ENCODE results near the gene CFAP410.

CFAP410 gene

DNA sequence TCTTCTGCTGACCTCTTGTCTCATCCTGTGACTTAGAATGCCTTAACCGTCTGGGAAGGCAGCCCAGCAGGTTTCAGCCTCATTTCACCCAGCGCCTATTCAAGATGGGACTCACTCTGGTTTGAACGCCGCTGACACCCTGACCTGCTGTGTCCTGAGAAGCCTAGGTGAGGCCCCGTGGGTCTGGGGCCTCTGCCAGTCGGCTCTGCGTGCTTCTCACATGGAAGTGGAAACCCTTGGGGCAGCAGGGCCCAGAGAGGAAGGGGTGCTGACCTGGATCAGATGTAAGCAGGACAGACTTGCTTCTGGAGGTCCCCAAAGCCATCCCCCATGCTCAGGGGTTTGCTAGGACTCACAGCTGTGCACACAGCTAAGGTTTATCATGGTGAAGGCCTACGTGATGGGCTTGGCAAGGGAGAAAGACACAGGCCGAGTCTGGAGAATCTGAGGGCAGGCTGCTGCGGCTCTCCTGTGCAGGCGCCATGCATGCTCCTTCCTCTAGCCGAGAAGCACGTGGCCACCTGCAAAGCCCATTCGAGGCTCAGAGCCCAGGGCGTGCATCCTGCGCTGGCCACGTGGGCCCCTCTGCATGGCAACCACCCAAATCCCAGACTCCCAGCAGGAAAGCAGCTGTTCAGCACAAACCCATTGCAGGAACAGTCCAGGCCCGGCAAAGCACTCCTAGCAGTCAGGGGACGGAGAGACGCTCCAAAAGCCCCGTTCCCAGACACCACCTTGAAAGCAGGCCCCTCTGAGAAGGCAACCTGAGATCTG lies 18.1 kb upstream of the CFAP410 start:
- Histone ChIP-seq H3K27ac (ENCODE audit: low read depth, low read length, poor library complexity, severe bottlenecking) (no peak overlapping the region), H3K27me3 (ENCODE audit: insufficient read depth, low read length) (no peaks in the 10 kb centered on the region), H4K20me1 (ENCODE audit: insufficient read depth, low read length) (no peaks in the 10 kb centered on the region), H3K4me1 (ENCODE audit: insufficient read depth, low read length, severe bottlenecking) (no peaks in the 10 kb centered on the region), H2AFZ (ENCODE audit: low read length) (no peak overlapping the region), H3K4me3 (ENCODE audit: low read depth, low read length, poor library complexity, severe bottlenecking) (no peak overlapping the region), H3K36me3 (ENCODE audit: insufficient read depth, low read length) (no peaks in the 10 kb centered on the region), H3K79me2 (ENCODE audit: insufficient read depth, low read length) (no peaks in the 10 kb centered on the region), H3K4me2 (ENCODE audit: low read length) (no peak overlapping the region), H3K9me3 (ENCODE audit: low read length) (no peaks in the 10 kb centered on the region), H3F3A (ENCODE audit: insufficient read depth, low read length) (no peaks in the 10 kb centered on the region), H3K9me2 (ENCODE audit: low read depth, low read length) (no peaks in the 10 kb centered on the region), H3K9ac (ENCODE audit: low read length) (no peak overlapping the region)
- TF ChIP-seq EZH2 (IDR thresholded peaks at IDR 0.05; ENCODE audit: borderline replicate concordance, low read length): no peak
- TF ChIP-seq, protein P1, sequence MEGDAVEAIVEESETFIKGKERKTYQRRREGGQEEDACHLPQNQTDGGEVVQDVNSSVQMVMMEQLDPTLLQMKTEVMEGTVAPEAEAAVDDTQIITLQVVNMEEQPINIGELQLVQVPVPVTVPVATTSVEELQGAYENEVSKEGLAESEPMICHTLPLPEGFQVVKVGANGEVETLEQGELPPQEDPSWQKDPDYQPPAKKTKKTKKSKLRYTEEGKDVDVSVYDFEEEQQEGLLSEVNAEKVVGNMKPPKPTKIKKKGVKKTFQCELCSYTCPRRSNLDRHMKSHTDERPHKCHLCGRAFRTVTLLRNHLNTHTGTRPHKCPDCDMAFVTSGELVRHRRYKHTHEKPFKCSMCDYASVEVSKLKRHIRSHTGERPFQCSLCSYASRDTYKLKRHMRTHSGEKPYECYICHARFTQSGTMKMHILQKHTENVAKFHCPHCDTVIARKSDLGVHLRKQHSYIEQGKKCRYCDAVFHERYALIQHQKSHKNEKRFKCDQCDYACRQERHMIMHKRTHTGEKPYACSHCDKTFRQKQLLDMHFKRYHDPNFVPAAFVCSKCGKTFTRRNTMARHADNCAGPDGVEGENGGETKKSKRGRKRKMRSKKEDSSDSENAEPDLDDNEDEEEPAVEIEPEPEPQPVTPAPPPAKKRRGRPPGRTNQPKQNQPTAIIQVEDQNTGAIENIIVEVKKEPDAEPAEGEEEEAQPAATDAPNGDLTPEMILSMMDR (IDR thresholded peaks at IDR 0.05; ENCODE audit: low read length): no peak

GRCh38 chr21:44356636-44357035 lies 17.4 kb upstream of the CFAP410 start:
- Histone ChIP-seq H3K36me3 (ENCODE audit: insufficient read depth, low read length) (no peaks in the 10 kb centered on the region), H4K20me1 (ENCODE audit: insufficient read depth, low read length) (no peaks in the 10 kb centered on the region), H3K27ac (ENCODE audit: low read depth, low read length, poor library complexity, severe bottlenecking) (no peak overlapping the region), H3K9ac (ENCODE audit: low read length) (no peak overlapping the region), H3K4me1 (ENCODE audit: insufficient read depth, low read length, severe bottlenecking) (no peaks in the 10 kb centered on the region), H3K79me2 (ENCODE audit: insufficient read depth, low read length) (no peaks in the 10 kb centered on the region), H3K9me2 (ENCODE audit: low read depth, low read length) (no peaks in the 10 kb centered on the region), H3F3A (ENCODE audit: insufficient read depth, low read length) (no peaks in the 10 kb centered on the region), H3K9me3 (ENCODE audit: low read length) (no peaks in the 10 kb centered on the region), H3K27me3 (ENCODE audit: insufficient read depth, low read length) (no peaks in the 10 kb centered on the region), H2AFZ (ENCODE audit: low read length) (no peak overlapping the region), H3K4me2 (ENCODE audit: low read length) (no peak overlapping the region), H3K4me3 (ENCODE audit: low read depth, low read length, poor library complexity, severe bottlenecking) (no peak overlapping the region)
- TF ChIP-seq, protein P1 (IDR thresholded peaks at IDR 0.05; ENCODE audit: low read length): no peak
- no peak for TF ChIP-seq EZH2 (IDR thresholded peaks at IDR 0.05; ENCODE audit: borderline replicate concordance, low read length)

DNA sequence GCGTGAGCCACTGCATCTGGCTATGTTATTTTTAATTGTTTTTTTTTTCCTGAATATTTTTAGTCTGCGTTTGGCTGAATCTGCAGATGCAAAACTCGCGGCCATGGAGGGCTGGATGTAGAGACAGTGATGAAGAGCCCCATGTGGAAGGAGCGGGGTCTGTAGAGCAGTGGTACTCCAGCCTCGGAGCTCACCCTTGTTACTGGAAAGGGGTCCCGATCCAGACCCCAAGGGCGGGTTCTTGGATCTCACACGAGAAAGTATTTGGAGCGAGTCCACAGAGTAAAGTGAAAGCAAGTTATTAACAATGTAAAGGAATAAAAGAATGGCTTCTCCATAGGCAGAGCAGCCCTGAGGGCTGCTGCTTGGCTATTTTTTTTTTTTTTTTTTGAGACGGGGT lies 17.0 kb upstream of the CFAP410 start:
- Histone ChIP-seq H3K27me3 (ENCODE audit: insufficient read depth, low read length) (no peaks in the 10 kb centered on the region), H3K9me3 (ENCODE audit: low read length) (no peaks in the 10 kb centered on the region), H3K36me3 (ENCODE audit: insufficient read depth, low read length) (no peaks in the 10 kb centered on the region), H3K9me2 (ENCODE audit: low read depth, low read length) (no peaks in the 10 kb centered on the region), H2AFZ (ENCODE audit: low read length) (no peak overlapping the region), H3F3A (ENCODE audit: insufficient read depth, low read length) (no peaks in the 10 kb centered on the region), H3K27ac (ENCODE audit: low read depth, low read length, poor library complexity, severe bottlenecking) (no peak overlapping the region), H3K79me2 (ENCODE audit: insufficient read depth, low read length) (no peaks in the 10 kb centered on the region), H3K4me3 (ENCODE audit: low read depth, low read length, poor library complexity, severe bottlenecking) (no peak overlapping the region), H3K9ac (ENCODE audit: low read length) (no peak overlapping the region), H4K20me1 (ENCODE audit: insufficient read depth, low read length) (no peaks in the 10 kb centered on the region), H3K4me2 (ENCODE audit: low read length) (no peak overlapping the region), H3K4me1 (ENCODE audit: insufficient read depth, low read length, severe bottlenecking) (no peaks in the 10 kb centered on the region)
- TF ChIP-seq, protein P1 (IDR thresholded peaks at IDR 0.05; ENCODE audit: low read length): no peak
- no peak for TF ChIP-seq EZH2 (IDR thresholded peaks at IDR 0.05; ENCODE audit: borderline replicate concordance, low read length)
